GM10248 (cell line): ENCODE measurements around the gene TTC8.

ENCODE experiments used
- CTCF ChIA-PET: fragments of 300-600 bp; sonication (Branson Sonifier 250); formaldehyde crosslinking; extraction: SDS; loops from one replicate; lab custom pipeline; 2021; ENCODE audit warnings: antibody characterized with exemption; lab: Yijun Ruan, JAX
- POLR2A ChIA-PET: fragments of 350-650 bp; sonication (Branson Sonifier 250); formaldehyde crosslinking; extraction: SDS; loops from one replicate; lab custom pipeline; 2020; ENCODE audit warnings: antibody characterized with exemption; lab: Yijun Ruan, JAX
- DNase-seq: peaks from one replicate; pipeline ENCODE4 v3.0.0; 2012; ENCODE audit errors: extremely low spot score
- TF ChIP-seq, protein P1 (sequence below): IDR thresholded peaks from 2 replicates; pipeline ENCODE4 v1.5.1; 2012; ENCODE audit warnings: mild to moderate bottlenecking, low read depth; ENCODE audit errors: extremely low read depth, missing control alignments, control extremely low read depth

Gene TTC8

GRCh38 chr14:88829685-88830302 is 5.3 kb downstream of the TTC8 start:
- TF ChIP-seq, protein P1, sequence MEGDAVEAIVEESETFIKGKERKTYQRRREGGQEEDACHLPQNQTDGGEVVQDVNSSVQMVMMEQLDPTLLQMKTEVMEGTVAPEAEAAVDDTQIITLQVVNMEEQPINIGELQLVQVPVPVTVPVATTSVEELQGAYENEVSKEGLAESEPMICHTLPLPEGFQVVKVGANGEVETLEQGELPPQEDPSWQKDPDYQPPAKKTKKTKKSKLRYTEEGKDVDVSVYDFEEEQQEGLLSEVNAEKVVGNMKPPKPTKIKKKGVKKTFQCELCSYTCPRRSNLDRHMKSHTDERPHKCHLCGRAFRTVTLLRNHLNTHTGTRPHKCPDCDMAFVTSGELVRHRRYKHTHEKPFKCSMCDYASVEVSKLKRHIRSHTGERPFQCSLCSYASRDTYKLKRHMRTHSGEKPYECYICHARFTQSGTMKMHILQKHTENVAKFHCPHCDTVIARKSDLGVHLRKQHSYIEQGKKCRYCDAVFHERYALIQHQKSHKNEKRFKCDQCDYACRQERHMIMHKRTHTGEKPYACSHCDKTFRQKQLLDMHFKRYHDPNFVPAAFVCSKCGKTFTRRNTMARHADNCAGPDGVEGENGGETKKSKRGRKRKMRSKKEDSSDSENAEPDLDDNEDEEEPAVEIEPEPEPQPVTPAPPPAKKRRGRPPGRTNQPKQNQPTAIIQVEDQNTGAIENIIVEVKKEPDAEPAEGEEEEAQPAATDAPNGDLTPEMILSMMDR: no peak
- DNase-seq: no peak
- ChIA-PET CTCF (interaction anchor here (0.7 to 4.2 kb wide), 4 partner anchors 10 to 197 kb away, joined by 3 to 33 read pairs (median 4); no protein-coding TSS in a partner anchor), POLR2A (no interaction called here)

- ChIA-PET POLR2A (no interaction called here), CTCF (no interaction called here)
These were observed 6.8 kb downstream of the TTC8 start for GRCh38 chr14:88831284-88831683.

DNA sequence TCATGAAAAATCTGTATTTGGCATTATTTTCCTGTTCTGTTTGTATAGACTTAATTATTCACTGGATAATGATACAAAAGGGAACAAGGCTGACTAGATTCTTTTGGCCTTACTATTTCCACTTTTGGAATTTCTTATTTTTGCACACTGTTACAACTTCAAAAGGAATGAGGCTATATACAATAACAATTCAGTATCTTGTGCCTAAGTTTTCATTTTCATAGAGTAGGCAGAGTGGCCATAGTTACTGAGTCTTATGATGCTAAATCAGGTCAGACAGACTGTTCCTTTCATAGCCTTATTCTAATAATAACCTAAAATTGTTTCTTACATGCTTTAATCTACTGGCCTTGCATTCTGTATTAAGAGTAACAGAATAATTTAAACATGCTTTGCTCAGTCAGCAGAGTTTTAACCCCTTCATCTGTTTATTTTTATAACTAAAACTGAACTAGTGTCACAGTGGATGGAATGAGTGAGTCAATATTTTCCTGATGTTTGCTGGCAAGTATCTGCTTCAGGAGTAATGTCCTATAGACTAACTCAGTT is 10.5 kb downstream of the TTC8 start:
- no peak for DNase-seq
- TF ChIP-seq, protein P1: no peak
- ChIA-PET CTCF (no interaction called here), POLR2A (no interaction called here)

More at GRCh38 chr14:88831284-88831683, 6.8 kb downstream of the TTC8 start:
- no peak for DNase-seq
- TF ChIP-seq, protein P1: no peak

- DNase-seq: no peak
- TF ChIP-seq, protein P1: no peak
- ChIA-PET CTCF (no interaction called here), POLR2A (no interaction called here)
These were observed 11.2 kb downstream of the TTC8 start for GRCh38 chr14:88835661-88836060.

DNA sequence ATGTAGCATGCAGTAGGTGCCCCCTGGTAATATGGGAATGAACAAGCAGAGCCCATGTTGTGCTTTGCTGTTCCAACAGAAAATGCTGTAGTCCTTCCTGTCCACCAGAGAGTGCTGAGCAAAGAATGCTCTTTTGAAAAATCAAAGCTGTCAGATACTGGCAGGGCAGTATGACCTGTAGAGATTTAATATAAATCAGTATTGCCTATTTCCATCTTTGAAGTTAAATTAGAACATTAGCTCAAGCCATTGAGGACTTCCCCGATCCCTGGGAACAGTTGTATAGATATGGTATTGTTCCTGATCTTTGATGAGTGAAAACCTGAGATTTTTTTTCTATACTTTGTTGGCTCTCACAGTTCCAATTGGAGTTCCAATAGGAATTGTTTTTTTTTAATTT is 13.0 kb downstream of the TTC8 start:
- CTCF ChIA-PET: interaction anchor here (1.2 to 6.8 kb wide), 2 partner anchors 9 to 13 kb away, joined by 3 to 33 read pairs; partner anchors contain the start of gene TTC8

GRCh38 chr14:88838015-88838414 is 13.6 kb downstream of the TTC8 start:
- ChIA-PET CTCF (interaction anchor here (1.0 to 6.8 kb wide), 3 partner anchors 9 to 892 kb away, joined by 3 to 33 read pairs (median 4); partner anchors contain the start of gene TTC8), POLR2A (no interaction called here)
- TF ChIP-seq, protein P1: no peak
- no peak for DNase-seq

More for the DNA sequence above, 13.0 kb downstream of the TTC8 start:
- no peak for DNase-seq
- TF ChIP-seq, protein P1: no peak
- POLR2A ChIA-PET: no interaction called here
